Adrenal gland (tissue), 12 donors: ENCODE results near the gene NUPR1. TPM values are rescaled to one million over a fixed set of nuclear protein-coding genes. Genes with fewer than 3 reads are reported as not detected.
"Not testable (repeated sequence)": the region's sequence is repeated elsewhere in the genome, so short reads cannot be mapped to it uniquely, and the experiment has no call there.

ENCODE experiments used
- DNase-seq, 7 donors: peaks; one replicate each; pipeline ENCODE4 v3.0.0-alpha.2; 2019 to 2020
- H3K27ac ChIP-seq, 5 donors: fragments of 200-600 bp; sonication (generic) in 4 of 5; 1 replicate in 3 of 5; 2 replicates in 2 of 5; pipeline versions ENCODE4 v1.5.1 to v1.8.0; 2016 to 2020; ENCODE audit warnings: mild to moderate bottlenecking in 1 of 5
- H3K27me3 ChIP-seq: fragments of 200-600 bp; 2 replicates; pipeline ENCODE4 v1.8.0; 2021
- H3K36me3 ChIP-seq, 2 donors: fragments of 200-600 bp; replicated peaks in 1 of 2; 1 replicate in 1 of 2; 2 replicates in 1 of 2; pipeline versions ENCODE4 v1.5.1 to v1.8.0; 2018 to 2022
- H3K4me1 ChIP-seq, 2 donors: fragments of 200-600 bp; replicated peaks in 1 of 2; 1 replicate in 1 of 2; 2 replicates in 1 of 2; pipeline versions ENCODE4 v1.5.1 to v1.8.0; 2018 to 2021
- H3K4me3 ChIP-seq, 4 donors: fragments of 200-600 bp; sonication (generic) in 3 of 4; one replicate each; pipeline ENCODE4 v1.5.1; 2016 to 2018
- H3K9me3 ChIP-seq, 3 donors: fragments of 200-600 bp; sonication (generic) in 1 of 3; replicated peaks in 1 of 3; 1 replicate in 2 of 3; 2 replicates in 1 of 3; pipeline versions ENCODE4 v1.5.1 to v1.8.0; 2016 to 2021
- CTCF ChIP-seq, 6 experiments: fragments of 450-650 bp in 4 of 6; fragments of 200-600 bp in 2 of 6; sonication (generic) in 1 of 6; IDR thresholded peaks; 1 replicate in 5 of 6; 2 replicates in 1 of 6; pipeline versions ENCODE4 v1.5.1 to v1.8.0; 2016 to 2021; ENCODE audit warnings: antibody characterized with exemption in 6 of 6, mild to moderate bottlenecking in 2 of 6, moderate library complexity in 1 of 6
- POLR2A ChIP-seq, 2 donors: fragments of 450-650 bp; IDR thresholded peaks; one replicate each; pipeline ENCODE4 v1.6.1; 2017; ENCODE audit warnings: antibody characterized with exemption in 2 of 2, mild to moderate bottlenecking in 2 of 2, moderate library complexity in 1 of 2
- WGBS, 4 donors: extraction: QIAGEN DNeasy Blood & Tissue Kit in 2 of 4; methylation state at CpG; one replicate each; pipeline versions ENCODE4 v1.1.5 to v1.1.7; 2013 to 2017; 5-methylcytosine and 5-hydroxymethylcytosine counted together
- intact Hi-C, 2 donors: fragments of 100-400 bp; cut with DNase I; formaldehyde crosslinking; loops; one replicate each; pipeline versions ENCODE4 v1.14.1 to v1.15.0; 2022 to 2023
- polyA plus RNA-seq, 3 donors: library from polyadenylated mRNA; stranded (reverse); fragments of 200-250 nt in 2 of 3; fragments of 350-450 nt in 1 of 3; fragmentation: Illumina TruSeq in 1 of 3; extraction: RNeasy Lipid Tissue Mini Kit (QIAGEN cat#74804) in 1 of 3; gene quantifications; one replicate each; pipeline ENCODE4 v1.2.3, GENCODE V29; 2013 to 2014
- total RNA-seq, 9 donors: library from RNA; depleted of rRNA in 4 of 9; stranded (reverse); fragments of >200 nt in 4 of 9; fragments of 120-200 nt in 1 of 9; fragmentation: NEBNext Ultra II Directional in 1 of 9; extraction: Animal tissue kit (Norgen Biotek cat#: 25700) in 1 of 9; gene quantifications; one replicate each; pipeline versions ENCODE4 v1.1.0 to v1.2.4, GENCODE V29; 2013 to 2023
- donor health status: healthy with polysubstance abuse.
- donor health status: Bipolar disorder and iron deficiency.
- donor health status: DM: yes; HTN: yes; CAD: no.
- donor health status: DM: no; HTN: no; CAD: no.
- donor health status: DM: no; HTN: no; CAD: no.
- donor health status: DM: yes; HTN: yes; CAD: no.

NUPR1 gene
- total and polyA plus RNA-seq, 12 donors = 4.9 to 746 (median 226) TPM

DNA sequence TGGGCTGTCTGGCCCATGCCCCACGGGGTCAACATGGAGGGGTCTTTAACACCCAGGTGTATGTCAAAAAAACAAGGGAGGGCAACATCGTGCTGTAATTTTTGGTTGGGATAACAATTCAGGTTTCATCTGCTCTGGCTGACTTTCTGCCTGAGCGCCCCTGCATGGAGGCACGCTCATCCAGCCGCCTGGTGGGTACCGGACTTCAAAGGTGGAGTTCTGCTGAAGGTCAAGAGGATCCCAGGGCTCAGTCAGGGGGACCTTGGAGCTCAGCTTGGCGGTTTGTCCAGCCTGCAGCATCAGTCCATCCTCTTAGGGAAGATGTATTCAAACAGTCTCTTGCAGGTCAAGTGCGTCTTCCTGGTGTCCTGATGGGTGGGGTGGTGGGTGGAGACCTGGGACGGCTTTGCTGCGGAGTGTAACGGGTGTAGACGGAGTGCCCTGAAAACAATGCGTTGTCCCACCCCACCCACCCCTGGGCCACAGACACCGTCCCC lies 9.6 kb upstream of the NUPR1 start:
- Histone ChIP-seq H3K9me3 (no peaks in the 10 kb centered on the region), H3K4me3 (no peak overlapping the region), H3K36me3 (no peaks in the 10 kb centered on the region), H3K27me3 (no peaks in the 10 kb centered on the region), H3K4me1 (no peaks in the 10 kb centered on the region), H3K27ac (no peak overlapping the region)
- intact Hi-C loops = loop anchor here (10.0 kb wide), 2 partner anchors 54 to 224 kb away; partner anchors contain the start of genes APOBR (in 1 of the 2) and CLN3 (in 1 of the 2)
- WGBS, 4 donors = 54 to 63% (median 60%) methylated on average over 5 to 14 of the region's 14 CpGs
- TF ChIP-seq CTCF (IDR thresholded peaks at IDR 0.05) (no peak), POLR2A (IDR thresholded peaks at IDR 0.05) (no peak)
- no peak for DNase-seq

GRCh38 chr16:28546626-28547025 lies 7.9 kb upstream of the NUPR1 start:
- DNase-seq = no peak
- no peak for TF ChIP-seq POLR2A (IDR thresholded peaks at IDR 0.05)
- TF ChIP-seq CTCF (IDR thresholded peaks at IDR 0.05) = no peak
- no peaks in the 10 kb centered on the region for H3K36me3 ChIP-seq
- no peak overlapping the region for H3K27ac ChIP-seq
- no peaks in the 10 kb centered on the region for H3K9me3 ChIP-seq
- H3K4me3 ChIP-seq = no peak overlapping the region
- no peaks in the 10 kb centered on the region for H3K4me1 ChIP-seq
- no peaks in the 10 kb centered on the region for H3K27me3 ChIP-seq
- intact Hi-C loops = loop anchor here (10.0 kb wide), 2 partner anchors 52 to 222 kb away; partner anchors contain the start of genes APOBR (in 1 of the 2) and CLN3 (in 1 of the 2)
- 75 to 80% (median 77%) methylated on average over 7 of the region's 7 CpGs for WGBS, 4 donors

DNA sequence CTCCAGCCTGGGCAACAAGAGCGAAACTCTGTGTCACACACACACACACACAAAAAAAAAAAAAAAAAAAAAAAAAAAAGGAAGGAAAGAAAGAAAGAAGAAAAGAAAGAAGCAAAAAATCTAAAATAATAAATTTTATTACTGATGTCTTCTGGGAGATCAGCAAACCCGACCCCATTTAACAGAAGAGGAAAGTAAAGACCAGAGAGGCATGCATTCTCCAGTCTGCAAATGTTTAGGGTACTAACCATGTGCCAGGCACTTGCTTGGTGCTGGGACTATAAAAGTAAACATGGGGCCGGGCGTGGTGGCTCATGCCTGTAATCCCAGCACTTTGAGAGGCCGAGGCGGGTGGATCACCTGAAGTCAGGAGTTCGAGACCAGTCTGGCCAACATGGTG lies 7.2 kb upstream of the NUPR1 start:
- WGBS, 4 donors = 88 to 93% (median 89%) methylated on average over 6 to 7 of the region's 7 CpGs
- not testable (repeated sequence) for H3K27me3 ChIP-seq, H3K4me3 ChIP-seq, DNase-seq, H3K36me3 ChIP-seq, H3K27ac ChIP-seq, H3K9me3 ChIP-seq, H3K4me1 ChIP-seq
- intact Hi-C loops = loop anchor here (10.0 kb wide), 2 partner anchors 51 to 221 kb away; partner anchors contain the start of genes APOBR (in 1 of the 2) and CLN3 (in 1 of the 2)

DNA sequence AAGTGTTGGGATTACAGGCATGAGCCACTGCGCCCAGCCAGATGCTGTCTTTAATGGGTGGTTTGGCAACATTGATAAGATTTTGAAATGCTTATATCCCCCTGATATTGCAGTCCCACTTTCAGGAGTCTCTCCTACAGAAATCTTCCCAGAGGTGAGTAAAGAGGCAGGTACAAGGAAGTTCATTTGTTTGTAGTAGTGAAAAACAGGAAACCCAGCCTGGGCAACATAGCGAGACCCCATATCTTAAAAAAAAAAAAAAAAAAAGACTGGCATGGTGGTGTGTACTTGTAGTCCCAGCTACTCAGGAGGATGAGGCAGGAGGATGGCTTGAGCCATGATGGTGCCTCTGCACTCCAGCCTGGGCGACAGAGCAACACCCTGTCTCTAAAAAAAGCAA lies 6.2 kb upstream of the NUPR1 start:
- Histone ChIP-seq H3K36me3 (no peaks in the 10 kb centered on the region), H3K4me3 (no peak overlapping the region), H3K4me1 (no peaks in the 10 kb centered on the region), H3K9me3 (no peaks in the 10 kb centered on the region), H3K27me3 (no peaks in the 10 kb centered on the region), H3K27ac (no peak overlapping the region)
- no peak for DNase-seq
- WGBS, 4 donors = 79 to 94% (median 82%) methylated on average over 3 of the region's 3 CpGs
- intact Hi-C loops = loop anchor here (5.0 to 10.0 kb wide), 3 partner anchors 48 to 220 kb away; partner anchors contain the start of genes APOBR (in 1 of the 2) and CLN3 (in 1 of the 2)
- no peak for TF ChIP-seq POLR2A (IDR thresholded peaks at IDR 0.05)

DNA sequence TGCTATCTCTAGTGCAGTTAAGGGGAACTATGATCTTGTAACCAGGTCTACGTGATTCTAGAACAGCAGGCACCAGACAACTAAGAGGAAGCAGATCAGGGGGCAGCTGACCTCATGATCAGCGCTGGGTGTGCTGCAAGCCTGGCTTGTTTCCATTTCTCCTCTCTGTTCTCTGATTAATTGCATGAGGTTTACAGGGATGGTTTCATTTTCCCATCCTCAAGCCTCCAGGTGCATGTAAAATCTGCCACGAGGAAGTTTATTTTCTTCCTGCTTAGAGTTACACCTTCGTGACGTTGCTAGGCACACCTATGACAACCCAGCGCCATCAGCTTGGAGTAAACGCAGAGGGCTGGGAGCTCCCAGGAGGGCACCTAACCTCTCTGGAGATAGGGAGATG lies 4.3 kb upstream of the NUPR1 start:
- H3K36me3 ChIP-seq = no peaks in the 10 kb centered on the region
- DNase-seq = peak in 3 of 7 donors; percentile 44 to 69 (median 51)
- H3K4me3 ChIP-seq = no peak overlapping the region
- TF ChIP-seq POLR2A (IDR thresholded peaks at IDR 0.05) = no peak
- no peak for TF ChIP-seq CTCF (IDR thresholded peaks at IDR 0.05)
- 60 to 76% (median 68%) methylated on average over 7 of the region's 7 CpGs for WGBS, 4 donors
- intact Hi-C loops = loop anchor here (5.0 to 10.0 kb wide), 3 partner anchors 46 to 218 kb away; partner anchors contain the start of genes APOBR (in 1 of the 2) and CLN3 (in 1 of the 2)
- H3K27me3 ChIP-seq = no peaks in the 10 kb centered on the region
- H3K4me1 ChIP-seq = peaks cover 7 to 9% of the 10 kb centered on the region in 2 donors
- peak overlapping the region in 1 of 5 donors; percentile 43 for H3K27ac ChIP-seq
- no peaks in the 10 kb centered on the region for H3K9me3 ChIP-seq
